NOMO-1 treated with dmso at 0.1 percent for 144 hours (cell line): ENCODE measurements around the gene PPP3R1.
"Not testable (repeated sequence)": the region's sequence is repeated elsewhere in the genome, so short reads cannot be mapped to it uniquely, and the experiment has no call there.

Experiments used
- DNase-seq: peaks from one replicate; lab custom pipeline; 2025; ENCODE audit not compliant: unreplicated experiment; lab: John Stamatoyannopoulos, UW

The PPP3R1 gene

DNA sequence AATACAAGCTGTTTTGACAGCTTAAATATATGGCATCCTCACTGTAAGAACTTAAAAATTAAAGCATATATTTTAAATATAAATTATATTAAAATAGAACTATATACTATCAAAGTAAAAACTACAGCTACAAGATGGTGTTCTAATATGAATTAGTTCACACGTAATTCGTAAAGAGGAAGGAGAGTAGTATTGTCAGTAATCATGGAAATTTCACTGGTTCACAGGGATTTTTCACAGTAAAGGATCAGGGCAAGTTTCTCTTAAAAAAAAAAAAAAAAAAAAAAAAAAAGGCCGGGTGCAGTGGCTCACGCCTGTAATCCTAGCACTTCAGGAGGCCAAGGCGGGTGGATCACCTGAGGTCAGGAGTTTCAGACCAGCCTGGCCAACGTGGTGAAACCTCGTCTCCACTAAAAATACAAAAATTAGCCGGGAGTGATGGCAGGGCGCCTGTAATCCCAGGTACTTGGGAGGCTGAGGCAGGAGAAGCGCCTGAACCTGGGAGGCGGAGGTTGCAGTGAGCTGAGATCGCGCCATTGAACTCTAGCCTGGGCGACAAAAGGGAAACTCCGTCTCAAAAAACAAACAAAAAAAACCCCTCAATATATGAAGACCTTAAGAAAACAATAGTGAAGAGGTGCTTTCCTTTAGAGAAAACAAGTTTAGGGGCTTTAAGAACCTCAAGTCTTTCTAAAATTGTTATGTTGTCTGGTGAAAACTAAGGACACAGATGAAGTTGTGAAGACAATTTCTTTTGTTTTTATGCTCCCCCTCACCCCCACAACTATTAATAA lies 62.1 kb downstream of the PPP3R1 start:
- DNase-seq: no peak

DNA sequence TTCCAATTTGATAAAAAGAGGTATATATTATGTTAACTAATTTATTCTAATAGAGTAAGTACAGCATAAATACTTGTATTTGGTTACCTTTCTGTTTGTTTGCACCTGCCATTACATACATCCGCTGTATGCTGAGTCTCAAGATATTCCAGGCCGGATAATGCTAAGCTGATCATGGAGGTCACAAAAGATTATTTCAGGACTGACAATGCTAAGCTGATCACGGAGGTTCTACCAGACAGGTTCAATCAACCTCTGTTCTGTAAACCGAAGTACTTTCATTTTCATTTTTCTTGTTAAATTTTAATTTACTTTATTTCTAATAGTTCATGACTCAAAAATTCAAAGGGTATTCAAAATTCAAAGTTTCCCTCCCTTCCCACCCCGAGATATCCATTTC lies 63.5 kb downstream of the PPP3R1 start:
- no peak for DNase-seq

DNA sequence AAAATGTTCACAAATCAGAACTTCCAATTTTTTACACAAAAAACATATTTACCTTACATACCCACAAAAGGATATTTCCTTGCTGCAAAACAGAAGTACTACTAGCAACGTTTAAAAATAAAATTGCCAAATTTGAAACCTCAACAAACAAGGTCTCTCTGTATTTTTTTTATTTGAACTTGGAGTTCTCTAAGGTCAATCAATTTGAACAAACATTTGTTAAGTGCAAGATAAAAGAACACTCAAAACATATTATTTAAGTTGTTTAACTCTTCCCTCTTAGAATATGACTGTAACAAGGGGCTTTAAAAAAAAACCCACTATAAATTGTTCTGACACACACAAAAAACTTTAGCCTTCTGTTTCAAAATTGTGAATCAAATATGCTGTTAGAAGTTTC lies 65.0 kb downstream of the PPP3R1 start:
- DNase-seq: no peak

DNA sequence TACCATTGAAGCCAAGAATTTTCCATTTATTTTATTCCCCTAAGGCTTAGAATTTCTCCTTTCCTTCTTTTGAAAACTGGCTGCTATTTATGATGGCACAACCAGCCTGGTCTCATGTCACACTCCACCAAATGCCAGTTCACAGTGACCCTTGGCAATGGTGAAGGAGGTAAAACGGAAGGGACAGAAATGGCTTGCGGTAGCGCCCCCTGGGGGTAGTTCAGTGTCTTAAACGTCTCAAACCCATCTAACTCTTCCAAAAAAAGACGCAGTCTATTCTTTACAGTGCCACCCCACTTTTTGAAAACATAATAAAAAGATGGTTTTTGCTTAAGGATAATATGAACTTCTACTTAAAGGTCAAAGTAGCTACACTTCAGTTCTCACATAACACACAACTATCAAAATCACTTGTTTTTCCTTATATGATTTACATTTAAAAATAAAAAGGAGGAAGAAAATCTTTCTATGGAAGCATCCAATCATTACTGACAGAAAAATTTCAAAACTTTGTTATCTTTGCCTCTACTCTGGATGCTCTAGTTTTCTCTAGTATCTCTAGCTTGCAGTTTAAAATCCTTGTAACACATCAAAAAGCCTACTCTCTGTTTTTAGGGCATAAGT lies 66.7 kb downstream of the PPP3R1 start:
- DNase-seq: peak; percentile 38

DNA sequence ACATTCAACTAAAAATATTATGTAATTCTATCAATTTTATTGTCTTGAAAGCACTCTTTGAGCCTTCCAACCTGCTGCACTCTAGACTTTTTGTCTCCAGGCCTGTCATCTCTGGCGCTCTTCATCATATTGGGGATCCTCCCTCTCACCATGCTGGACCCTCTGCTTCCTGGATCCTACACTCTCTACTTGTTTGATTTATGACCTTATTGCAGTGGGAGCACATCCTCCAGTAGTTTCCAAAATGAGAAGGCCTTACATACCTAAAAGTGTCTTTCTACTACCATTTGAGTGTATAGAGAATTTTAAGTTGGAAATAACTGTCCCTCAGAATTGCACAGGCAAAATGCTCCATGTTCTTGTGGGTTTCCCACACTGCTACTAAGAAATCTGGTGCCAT lies 69.4 kb downstream of the PPP3R1 start:
- no peak for DNase-seq

DNA sequence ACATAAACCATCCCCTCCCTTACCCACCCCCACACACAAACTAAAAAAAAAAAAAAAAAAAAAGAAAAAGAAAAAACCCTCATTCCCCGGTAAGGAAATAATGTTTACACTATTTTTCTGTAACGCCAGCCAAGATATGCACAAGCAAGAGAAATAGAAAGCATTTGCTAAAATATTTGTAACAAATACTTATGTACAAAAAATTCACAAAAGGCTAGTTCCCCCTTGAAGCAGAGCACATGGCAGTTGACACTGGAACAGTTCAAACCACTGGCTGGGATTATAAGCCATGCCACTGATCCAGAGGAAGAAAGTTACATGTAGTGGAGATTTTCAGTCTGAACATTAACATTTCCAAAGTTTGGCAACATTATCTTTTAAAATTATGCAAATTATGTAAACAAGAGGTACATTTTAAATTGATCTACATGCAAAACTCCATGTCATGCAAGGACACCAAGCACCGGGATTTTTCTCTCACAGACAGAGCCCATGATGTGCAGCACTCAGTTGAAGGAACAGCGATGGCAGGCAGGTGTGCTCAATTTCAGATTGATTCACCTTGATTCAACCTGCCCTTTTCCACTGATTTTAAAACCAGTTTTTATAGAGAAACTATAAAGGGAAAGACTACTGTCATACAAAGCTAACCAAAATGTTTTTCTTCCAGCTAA lies 73.2 kb downstream of the PPP3R1 start:
- DNase-seq: no peak

DNA sequence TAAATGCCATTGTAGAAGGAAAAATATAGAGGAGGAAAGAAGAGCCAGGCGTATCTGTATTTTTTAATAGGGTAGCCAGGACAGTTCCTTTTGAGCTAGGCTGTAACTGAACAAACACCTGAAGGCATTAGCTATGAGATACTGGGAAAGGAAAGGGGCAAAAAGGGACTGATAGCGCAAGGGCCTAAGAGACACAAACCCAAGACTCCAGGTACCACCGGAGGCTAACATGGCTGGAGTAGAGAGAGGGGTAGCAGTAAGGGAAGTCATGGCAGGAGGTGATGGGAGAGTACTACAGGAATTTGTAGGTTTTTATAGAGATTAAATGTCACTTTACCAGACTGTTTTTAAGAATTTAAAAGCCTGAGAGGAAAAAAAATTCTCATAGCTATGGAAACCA lies 73.9 kb downstream of the PPP3R1 start:
- DNase-seq: no peak

DNA sequence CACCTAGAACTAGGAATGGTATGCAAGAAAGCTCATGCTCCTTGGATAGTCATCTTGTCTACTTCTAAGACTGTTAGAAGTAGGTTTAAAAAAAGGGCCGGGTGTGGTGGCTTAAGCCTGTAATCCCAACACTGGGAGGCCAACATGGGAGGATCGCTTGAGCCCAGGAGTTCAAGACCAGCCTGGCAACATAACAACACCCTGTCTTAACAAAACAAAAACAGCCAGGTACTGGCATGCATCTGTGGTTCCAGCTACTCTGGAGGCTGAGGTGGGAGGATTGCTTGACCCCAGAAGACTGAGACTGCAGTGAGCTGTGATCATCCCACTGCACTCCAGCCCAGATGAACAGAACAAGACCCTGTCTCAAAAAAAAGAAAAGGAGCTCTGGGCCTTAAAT lies 74.8 kb downstream of the PPP3R1 start:
- DNase-seq: no peak

DNA sequence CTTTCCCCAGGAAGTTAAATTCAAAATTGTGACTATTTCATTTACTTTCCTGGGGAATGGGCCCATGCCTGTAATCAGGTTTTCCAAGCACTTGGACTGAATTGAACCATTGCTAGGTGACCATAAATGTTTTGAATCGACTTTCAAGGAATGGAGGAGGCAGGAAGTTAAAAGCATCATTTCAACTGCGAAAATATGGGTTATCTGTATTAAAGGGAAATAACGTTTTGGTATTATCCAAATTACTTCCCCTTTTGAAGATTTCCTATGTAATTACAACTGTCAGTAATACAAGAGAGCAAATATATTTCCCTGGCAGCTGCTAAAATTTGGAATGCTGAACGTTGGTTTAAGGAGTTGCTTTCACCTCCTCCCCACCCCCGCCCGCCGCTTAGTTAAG lies 75.7 kb downstream of the PPP3R1 start:
- no peak for DNase-seq

DNA sequence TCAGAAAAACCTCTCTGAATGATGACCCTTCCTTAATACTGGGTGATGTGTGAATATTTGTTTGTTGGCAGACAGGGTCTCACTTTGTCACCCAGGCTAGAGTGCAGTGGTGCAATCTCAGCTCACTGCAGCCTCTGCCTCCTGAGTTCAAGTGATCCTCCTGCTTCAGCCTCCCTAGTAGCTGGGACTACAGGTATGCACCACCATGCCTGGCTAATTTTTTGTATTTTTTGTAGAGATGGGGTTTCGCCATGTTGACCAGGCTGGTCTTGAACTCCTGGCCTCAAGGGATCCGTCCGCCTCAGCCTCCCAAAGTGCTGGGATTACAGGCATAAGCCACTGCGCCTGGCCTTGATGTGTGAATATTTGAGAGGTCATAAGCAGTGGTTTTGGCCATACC lies 77.1 kb downstream of the PPP3R1 start:
- not testable (repeated sequence) for DNase-seq

DNA sequence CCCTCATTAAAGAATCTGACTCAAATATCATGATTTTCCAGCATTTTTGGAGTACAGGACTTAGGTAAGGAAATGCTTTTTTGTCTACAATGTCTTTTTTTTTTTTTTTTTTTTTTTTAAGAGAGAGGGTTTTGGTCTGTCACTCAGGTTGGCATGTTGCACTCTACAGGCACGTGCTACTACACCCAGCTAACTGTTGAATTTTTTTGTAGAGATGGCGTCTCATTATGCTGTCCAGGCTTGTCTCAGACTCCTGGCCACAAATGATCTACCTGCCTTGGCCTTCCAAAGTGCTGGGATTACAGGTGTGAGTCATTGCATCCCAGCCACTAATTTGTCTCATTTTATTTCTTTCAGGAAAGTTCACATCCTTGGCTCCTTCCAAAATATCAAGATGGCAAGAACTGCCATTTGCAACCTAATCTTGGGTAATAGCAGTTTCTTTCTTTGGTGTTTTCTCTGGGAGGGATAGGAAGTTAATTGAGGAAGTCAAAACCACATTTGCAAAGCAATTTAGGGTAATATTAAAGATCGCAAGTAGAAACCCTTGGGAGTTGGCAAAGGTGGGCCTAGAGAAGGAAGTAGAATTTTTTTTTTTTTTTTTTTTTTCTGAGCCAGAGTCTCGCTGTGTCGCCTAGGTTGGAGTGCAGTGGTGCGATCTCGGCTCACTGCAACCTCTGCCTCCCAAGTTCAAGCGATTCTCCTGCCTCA lies 79.2 kb downstream of the PPP3R1 start:
- peak; percentile 93 for DNase-seq

DNA sequence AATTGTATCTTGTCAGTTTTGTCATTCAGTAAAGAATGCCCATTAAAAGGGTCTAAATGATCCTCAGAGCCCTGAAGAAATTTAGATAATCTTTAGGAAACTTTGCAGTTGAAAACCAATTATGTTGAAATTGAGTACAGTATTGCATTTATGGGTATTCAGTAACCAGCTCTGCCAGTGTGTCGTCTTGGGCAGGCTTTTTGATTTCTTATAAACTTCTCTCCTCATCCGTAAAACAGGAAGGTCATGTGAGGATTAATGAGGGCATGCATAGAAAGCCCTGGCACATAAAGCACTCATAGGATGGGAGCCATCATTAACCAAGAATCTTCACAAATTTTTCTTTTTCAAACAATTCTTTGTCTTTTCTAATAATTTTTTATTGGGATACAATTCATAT lies 79.8 kb downstream of the PPP3R1 start:
- DNase-seq: no peak

DNA sequence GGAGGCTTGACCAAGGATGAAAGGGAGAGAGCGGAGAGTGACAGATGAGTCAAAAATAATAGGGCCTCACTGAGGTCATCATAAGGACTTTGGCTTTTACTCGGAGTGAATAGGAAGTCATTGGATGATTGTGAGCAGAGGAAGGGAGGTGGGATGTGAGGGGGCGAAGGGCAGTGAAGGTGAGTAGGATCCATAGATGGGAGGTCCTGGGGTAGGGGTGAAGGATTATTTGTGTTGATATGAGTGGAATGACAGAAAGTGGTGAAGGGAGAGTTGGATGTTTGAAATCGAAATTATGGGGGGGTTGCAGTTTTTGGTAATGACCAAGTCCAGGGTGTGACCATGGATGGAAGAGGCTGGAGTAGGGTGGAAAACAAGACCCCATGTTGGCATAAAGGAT lies 80.6 kb downstream of the PPP3R1 start:
- no peak for DNase-seq

DNA sequence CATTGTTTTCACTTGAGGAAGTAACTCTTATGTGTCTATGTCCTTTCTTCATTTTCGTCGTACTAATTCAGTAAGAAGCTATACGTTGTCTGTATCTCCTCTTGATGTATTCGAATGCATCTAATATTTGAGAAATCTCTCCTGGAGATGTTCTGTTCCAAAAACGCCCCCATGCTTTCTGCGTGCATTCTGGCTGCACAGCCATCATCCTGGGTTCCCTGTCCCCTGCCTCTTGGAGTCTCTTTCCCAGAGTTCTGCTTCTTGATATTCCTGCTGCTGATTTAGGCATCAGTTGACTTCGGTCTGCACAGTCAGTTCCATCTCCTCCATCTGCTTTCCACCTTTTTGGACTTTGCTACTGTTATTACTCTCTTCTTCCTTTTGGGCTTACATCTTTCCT lies 81.2 kb downstream of the PPP3R1 start:
- DNase-seq: no peak

DNA sequence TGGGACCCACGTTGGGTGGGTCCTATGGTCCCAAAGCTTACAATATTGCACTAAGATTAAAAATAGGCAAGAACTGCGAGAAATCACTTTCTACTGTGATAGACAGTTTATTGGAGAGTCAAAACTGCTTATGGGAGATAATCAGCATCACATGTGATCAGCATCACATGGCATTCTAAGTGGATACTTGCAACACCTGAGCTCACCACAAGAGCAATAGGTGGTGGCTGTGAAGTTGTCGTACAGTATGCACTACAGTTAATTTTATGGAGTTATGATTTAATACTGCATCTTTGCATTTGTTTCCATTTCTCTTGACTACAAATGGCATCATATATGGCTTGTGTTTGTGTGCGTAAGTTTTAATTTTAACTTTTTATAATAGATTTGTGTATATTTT lies 83.0 kb downstream of the PPP3R1 start:
- DNase-seq: no peak

DNA sequence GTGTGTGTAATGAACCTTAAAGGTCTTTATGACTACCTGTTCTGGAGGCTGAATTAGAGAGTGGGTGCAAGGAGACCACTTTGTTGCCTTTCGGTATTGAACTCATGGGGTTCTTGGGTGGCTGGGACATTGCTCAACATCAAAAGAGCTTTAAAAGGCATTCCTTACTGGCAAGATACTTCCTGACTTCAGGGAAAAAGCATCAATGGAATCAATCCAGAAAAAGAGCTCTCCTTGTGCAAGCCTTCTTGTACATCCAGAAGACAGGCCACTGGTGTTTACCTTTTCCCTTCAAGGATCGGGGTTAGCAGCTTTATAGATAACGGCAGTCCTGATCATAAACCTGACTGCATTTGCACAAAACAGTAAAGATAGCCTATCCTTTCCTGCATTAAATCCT lies 85.1 kb downstream of the PPP3R1 start:
- DNase-seq: no peak

DNA sequence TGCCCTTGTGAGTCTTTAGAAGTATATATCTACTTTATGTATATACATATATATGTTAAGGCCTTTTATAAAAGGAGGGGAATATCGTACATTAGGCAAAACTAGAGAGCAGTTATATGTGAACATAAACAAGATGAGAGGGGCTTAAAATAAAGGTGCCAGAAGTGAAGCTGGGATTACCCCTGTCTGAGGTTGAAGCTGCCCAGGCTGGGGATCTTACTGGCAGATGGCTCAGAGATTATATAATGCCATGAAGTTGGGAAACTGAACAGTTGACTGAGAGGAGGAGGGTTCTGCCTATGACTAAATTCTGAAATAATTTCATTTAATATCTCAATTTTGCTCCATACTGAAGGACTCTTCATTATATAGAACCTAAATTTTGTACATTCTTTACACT lies 88.7 kb downstream of the PPP3R1 start:
- no peak for DNase-seq

DNA sequence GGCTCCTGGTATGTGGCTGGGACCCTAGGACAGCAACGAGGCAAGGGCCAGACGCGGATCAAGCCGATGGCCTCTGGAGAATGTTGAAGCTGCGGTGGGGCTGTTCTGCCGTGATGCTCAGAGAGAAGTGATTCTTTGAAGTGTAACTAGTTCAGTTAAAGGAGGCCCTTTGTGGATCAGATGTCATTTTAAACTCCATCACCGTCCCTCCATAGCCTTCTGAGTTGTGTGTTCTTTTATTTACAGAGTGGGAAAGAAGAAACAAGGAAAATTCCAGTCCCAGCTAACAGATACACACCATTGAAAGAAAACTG lies 94.2 kb downstream of the PPP3R1 start:
- DNase-seq: no peak

DNA sequence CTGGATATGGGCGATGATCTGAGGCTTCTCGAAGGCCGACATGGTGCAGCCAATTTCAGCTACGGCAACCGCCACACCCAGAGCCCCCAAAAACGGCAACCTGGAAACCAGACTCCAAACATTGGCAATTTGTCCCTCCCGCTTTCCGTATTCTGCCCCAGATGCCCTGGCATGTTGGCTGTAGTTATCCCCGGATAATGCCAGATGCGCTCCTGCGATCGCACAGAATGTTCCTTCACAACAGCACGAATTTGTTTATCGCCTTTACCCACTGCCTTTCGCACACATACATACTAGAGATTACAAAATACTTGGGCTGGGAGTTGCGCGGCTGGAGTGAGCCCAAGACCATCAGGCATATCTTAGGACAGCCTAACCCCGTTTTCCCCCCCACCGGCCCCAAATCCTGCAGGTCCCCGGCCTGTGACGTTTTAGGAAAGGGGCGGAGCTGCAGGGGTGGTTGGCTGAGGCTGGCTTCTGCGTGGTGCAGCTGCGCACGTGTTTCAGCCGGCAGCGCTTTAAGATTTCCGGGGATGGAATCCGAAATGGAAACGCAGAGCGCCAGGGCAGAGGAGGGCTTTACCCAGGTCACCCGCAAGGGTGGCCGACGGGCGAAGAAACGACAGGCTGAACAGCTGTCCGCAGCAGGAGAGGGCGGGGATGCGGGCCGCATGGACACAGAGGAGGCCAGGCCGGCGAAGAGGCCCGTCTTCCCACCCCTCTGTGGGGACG lies 94.8 kb downstream of the PPP3R1 start, which contains the start of gene PNO1:
PNO1 (plus strand) TSS at position 487 of the 732 bp plus-strand sequence; CDS start at position 534, 47 bp downstream.
- DNase-seq: peak; percentile 92

DNA sequence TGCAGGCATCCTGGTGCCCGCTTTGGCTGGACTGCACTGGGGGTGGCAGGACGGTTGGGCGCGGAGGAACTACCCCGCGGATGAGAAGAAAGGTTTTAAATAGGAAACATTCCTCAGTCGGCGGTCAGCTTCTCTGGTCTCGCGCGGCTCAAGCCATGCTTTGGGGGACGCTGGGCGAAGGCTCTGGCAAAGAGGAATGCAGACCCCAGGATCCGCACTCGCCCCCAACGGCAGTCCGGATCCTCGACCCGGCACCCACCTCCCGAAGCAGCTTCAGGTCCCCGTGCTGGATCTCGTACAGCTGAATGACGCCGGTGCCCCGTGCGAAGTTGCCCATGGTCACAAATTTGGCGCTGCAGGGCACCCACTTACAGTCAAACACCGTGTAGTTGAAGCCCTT lies 95.3 kb downstream of the PPP3R1 start:
- no peak for DNase-seq

DNA sequence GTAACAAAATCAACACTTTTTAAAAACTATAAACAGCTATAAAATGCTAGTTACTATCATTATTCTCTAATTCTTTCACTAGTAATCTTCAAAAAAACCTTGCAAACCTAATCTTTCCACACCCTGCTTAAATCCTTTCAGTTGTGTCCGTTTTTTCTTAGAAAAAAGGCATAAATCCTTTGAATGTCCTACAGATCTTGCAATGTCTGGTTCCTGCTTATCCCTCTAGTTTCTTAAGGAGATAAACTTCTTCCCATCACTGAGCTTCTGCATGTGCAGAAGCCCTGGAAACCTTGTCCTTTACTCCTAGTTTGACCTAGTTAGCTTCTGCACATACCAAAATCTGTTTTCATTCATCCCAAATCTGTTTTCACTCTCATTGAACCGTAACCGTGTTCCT lies 95.9 kb downstream of the PPP3R1 start:
- no peak for DNase-seq
